Measurements from ENCODE around the gene ONECUT3.

Gene ONECUT3

GRCh38 chr19:1742989-1743696, 10.2 kb upstream of the ONECUT3 start:
- no peak for DNase-seq

- no peak for DNase-seq
Observed at GRCh38 chr19:1744133-1744665, 9.1 kb upstream of the ONECUT3 start.

DNA sequence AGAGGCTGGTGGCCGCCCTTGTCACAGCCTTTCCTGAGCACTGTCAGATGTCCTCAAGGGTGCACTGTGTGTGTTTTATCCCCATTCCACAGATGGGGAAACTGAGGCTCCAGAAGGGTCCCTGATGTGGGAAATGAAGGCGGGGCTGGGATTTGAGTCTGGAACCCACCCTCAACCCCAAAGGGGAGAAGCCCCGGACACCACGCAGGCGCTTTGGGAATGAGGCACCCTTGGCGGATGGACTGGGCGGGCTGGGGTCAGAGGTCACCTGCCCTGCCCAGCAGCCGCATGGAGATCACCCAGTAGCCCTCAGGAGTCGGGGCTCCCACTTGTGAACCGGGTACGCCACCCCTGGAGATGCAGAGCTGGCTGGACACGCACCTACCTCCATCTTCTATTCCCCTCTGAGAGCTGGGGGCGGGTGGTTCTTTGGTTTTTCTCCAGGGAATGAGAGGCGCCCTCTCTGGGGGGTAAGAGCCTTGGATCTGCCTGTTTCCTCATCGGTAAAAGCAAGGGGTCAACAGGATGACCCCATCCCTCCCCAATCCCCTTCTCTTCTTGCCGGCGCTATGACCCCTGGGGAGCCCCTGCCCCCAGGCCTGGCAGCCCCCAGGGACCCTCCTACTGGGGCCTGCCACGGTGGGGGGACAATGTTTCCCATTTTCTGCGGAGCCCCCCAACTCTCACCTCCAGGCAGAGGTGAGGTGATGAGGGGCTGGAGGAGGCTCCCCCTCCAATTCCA, 8.3 kb upstream of the ONECUT3 start:
- DNase-seq = no peak

- DNase-seq = no peak
Observed at GRCh38 chr19:1745589-1746031, 7.7 kb upstream of the ONECUT3 start.

- DNase-seq = no peak
Observed at GRCh38 chr19:1746401-1747284, 6.7 kb upstream of the ONECUT3 start.

DNA sequence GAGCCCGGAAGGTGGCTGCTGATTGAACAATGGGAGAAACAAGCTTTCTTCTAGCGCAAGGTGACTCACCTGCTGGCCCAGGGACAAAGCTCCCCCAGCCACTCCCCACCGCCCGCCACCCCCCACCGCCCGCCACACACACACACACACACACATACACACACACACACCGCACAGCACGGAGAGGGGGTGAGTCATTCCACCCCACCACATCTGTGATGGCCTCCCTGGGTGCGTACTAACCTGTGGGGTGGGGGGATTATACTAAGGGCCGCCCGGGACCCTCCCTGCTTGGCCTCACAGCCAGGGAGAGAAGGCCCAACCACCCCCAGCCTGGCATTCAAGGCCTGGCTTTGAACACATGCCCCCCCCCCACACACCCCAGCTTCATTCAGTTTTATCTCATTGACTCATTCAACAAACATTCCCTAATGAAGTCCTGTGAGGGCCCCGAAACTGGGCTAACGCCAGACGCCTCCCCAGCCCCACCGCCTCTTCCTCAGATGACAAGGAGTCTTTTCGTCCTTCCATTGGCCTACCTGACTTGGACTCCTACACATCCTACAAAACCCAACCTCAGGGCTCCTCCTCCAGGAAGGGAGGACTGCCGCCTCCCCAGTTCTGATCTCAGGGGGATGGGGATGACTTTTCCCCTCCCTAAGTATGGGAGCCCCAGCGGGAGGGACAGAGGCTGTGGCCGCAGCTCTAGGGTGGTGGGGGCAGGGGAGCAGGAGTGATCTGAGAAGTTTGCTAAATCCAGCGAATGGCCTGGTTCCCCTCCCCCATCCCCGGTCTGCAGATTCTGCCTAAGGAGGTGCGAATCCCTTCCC, 5.8 kb upstream of the ONECUT3 start:
- DNase-seq = no peak

DNA sequence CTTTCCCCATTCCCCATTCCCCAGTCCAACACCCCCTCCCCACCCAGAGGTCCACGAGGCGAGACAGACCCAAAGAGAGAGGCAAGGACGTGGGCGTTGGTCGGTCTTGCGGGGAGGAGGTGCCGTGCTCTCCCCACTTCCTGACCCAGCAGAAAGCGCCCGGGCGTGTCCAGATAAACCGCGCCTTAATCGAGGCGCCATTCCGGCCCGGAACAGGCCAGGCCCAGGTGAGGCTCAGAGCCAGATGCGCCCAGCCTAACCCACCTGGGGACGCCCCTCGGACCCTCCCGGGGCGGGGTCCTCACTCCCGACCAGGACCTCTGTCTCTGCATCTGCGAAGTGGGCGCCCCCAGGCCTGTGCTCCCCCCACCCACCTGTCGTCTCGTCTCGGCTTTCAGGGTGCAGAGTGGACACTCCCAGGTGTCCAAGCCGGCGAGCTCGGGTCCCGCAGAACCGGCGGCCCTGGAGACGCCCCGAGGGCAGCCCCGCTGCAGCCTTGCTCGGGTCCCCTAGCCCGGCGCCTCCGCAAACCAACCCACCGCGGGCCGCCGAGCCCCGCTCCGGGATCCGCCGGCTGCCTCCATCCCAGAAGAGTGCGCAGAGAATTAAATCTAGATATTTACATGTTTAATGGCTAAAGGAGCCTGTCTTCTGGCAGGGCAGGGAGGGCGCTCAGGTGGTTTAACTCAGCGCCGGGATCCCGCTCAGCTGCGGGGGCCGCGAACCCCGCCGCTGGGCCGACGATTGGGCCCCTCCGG, 5.0 kb upstream of the ONECUT3 start:
- no peak for DNase-seq

DNA sequence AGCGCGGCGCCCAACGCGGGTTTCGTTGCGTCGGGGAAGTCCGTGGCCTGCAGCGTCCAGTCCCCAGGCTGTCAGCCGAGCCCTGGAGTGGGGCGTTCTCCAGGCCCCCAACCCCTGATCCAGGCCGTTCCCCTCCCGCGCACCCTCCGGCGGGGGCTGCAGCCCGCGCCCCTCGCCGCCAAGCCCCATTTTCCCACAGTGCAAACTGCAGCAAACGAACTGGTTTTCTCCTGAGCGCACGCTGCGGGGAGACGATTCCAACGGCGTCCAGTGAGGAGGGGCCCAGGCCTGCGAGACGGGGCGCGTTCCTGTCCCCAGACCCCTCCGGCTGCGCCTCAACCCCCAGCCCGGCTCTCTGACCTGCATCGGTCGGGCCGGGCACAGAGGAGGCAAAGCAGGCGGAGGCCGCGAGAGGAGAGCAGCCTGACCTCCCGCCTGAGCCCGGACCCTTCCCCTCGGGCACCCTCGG, 4.4 kb upstream of the ONECUT3 start:
- no peak for DNase-seq

- no peak for DNase-seq
Observed at GRCh38 chr19:1749373-1750342, 3.6 kb upstream of the ONECUT3 start.

GRCh38 chr19:1750343-1751021, 2.8 kb upstream of the ONECUT3 start:
- no peak for DNase-seq

DNA sequence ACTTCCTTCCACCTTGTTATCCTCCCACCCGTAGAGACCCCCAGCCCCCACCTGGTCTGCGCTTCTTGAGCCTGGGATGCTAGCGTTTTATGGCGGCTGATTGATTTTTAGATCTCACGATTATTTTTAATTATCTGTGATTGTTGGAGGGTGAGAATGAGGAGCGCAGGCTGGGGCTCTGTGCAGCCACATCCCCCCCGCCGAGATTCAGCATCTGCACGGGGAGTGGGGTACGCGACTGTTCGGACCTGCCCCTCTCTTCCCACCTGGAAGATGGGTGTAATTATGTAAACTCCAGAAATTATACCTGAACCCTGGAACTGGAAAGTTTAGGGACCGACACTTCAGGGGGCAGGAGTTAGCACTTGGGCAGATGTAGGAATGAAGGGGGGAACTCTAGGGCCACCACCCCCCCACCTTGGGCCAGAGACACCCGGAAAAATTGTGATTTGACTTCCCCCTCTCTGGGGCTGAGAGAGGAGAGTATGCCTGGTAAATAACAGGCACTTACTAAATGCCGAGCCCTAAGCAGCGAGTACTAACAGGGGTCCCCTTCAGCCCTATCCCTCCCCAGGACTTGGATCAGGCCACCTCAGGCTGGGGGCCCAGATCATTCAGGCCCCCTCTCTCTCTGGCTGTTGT, 1.8 kb upstream of the ONECUT3 start:
- no peak for DNase-seq

DNA sequence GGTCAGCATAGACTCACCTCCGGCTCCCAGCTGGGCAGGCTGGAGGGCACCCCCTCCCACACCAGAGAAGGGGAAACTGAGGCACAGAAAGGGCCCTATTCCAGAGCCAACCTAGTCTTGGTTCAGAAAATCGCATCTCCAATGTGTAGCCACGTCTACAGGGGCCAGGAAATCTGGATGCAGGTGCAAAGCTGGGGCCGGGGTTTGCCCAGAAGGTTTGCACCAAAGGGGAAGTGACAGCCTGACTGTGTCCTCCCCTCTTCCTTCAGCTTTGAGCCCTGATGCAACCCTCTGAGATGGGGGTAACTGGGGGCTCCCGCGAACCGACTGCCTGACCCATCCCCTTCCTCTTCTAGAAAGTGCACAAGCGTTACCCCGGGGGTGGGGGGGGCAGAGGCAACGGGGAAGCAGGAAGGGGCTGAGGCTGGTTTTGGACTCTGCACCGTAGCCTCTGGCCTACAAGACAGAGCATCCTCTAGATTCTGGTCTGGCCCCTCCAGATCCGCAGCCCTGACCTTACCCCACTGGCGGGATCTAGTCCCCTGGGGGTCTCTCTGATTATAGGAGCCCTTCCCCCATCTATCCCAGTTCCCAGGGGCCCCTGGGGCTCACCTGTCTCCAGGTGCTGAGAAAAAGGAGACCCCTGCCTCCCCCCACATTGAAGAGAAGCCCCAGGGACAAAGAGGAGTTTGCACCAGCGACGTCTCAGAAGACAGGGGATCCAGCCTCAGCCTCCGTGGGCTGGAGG, 1.1 kb upstream of the ONECUT3 start:
- no peak for DNase-seq

GRCh38 chr19:1754018-1754635, 821 bp downstream of the ONECUT3 start:
- no peak for DNase-seq

DNA sequence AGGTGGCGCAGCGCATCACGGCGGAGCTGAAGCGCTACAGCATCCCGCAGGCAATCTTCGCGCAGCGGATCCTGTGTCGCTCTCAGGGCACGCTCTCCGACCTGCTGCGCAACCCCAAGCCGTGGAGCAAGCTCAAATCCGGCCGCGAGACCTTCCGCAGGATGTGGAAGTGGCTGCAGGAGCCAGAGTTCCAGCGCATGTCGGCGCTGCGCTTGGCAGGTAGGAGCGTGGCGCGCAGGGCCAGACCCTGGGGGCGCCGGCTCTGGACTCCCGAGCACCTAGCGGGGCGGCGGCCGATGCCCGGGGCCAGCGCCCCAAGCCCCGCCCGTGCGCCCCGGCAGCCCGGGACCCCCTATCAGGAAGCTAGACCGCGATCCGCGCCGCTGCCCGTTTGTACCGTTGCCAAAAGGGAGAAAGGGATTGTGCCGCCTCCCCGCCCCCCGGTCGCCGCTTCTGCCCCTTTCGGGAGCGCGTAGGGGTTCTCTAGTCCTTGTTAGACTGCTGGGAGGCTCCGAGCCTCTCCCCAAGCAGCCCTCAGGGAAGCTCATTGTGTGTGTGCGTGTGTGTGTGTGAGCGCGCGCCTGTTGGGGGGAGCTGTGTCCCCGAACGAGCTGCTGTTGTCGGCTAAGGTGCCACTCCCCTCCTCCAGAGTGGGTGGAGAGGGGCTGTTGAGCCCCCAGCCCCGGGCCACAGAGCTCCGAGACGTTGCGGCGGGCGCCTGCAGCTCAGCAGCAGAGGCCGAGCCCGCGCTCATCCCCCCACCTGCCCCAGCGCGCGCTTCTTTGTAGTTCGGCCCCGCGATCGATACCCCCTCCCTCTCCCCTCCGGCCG, 1.5 kb downstream of the ONECUT3 start:
- no peak for DNase-seq

DNA sequence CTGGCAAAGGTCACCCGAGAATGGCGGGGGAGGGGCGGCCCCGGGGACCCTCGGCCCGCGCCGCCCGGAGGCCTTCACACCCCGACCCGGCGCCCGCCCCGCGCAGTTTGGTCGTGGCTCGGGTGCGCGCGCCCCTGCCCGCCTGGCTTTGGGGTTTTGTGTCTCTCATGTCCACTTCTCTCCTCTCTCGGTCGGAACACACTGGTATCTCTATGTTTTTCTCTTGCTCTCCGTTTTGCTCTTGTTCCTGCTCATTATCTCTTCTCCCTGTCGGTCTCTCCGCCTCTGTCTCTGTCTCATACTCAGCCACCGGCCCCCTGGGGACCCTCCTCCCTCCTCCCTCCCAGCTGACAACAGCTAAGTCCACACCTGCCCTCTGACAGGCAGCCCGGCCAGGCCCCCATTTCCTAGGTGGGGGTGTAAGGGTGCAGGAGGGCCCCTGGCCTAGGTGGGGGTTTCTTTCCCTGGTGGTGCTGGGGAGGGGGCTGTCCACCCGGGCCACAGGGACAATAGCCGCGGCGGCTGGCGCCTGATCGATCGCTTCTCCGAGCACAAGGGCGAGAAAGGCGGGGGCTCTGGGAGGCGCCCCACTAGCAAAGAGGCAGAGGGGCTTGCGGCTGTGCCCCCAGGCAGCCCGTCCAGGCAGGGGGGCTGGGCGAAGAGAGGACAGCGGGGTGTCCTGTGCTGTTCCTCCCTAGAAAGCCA, 2.3 kb downstream of the ONECUT3 start:
- DNase-seq = no peak

DNA sequence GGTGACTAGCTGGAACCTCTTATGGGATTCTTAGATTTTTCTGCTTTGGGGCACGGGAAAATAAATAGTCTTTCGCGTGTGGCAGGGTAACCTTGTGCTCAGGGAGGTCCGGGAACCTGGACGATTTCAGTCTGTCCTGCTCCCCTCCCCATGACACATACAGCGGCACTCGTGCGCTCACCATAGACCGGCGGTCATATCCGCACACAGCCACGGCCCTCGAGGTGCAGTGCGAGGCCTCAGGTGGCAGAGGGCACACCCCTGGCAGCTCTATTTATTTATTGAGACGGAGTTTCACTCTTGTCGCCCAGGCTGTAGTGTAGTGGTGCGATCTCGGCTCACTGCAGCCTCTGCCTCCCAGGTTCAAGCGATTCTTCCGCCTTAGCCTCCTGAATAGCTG, 3.0 kb downstream of the ONECUT3 start:
- no peak for DNase-seq
